ENCODE measurements around the gene BRMS1L. TPM values are rescaled to one million over a fixed set of nuclear protein-coding genes. Genes with fewer than 3 reads are reported as not detected.

BRMS1L gene
- polyA plus RNA-seq, 1 donor (not counting 4 experiments of a cell fraction or from before 2014, with no cell fraction given): 12.0 TPM

DNA sequence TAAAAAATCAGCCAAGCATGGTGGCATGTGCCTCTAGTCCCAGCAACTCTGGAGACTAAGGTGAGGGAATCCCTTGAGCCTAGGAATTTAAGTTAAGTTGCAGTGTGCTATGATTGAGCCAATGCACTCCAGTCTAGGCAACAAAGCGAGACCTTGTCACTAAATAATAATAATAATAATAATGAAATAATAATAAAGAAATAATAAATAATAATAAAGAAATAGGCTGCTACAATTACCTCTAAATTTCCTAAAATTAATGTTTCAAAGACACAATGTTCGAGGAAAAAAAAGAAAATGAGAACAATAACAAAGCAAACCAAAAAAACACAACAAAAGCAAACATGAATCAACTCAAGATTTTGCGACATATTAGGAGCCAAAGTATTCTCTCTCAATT, 46.8 kb upstream of the BRMS1L start:
- FAIRE-seq (no peak), DNase-seq (ENCODE audit: low read depth, low spot score) (no peak)
- H2AFZ ChIP-seq (ENCODE audit: control insufficient read depth, low read length): no peak overlapping the region
- H3K9me3 ChIP-seq (ENCODE audit: control insufficient read depth, low read depth, low read length): no peaks in the 10 kb centered on the region
- H3K36me3 ChIP-seq (ENCODE audit: control insufficient read depth in 2 of 2, extremely low read depth in 1 of 2, insufficient read depth in 2 of 2, low read length in 2 of 2): peaks cover 0 to 2% of the 10 kb centered on the region in 2 experiments
- no peaks in the 10 kb centered on the region for H3K9me1 ChIP-seq (ENCODE audit: control insufficient read depth, extremely low read depth, insufficient read depth, low read length)
- dilution Hi-C loops (cut with MboI; ENCODE audit: extremely low pct_ligation_motif_present, low sequenced_read_pairs): no loop called here
- peaks cover 18% of the 10 kb centered on the region for H3K79me2 ChIP-seq (ENCODE audit: control insufficient read depth, insufficient read depth, low read length)
- no peaks in the 10 kb centered on the region for H3K4me1 ChIP-seq (ENCODE audit: control insufficient read depth, extremely low read depth, insufficient read depth, low read length)
- H3K27ac ChIP-seq (ENCODE audit: control insufficient read depth, insufficient read depth, low read length): no peak overlapping the region
- peaks cover 2% of the 10 kb centered on the region for H4K20me1 ChIP-seq (ENCODE audit: control insufficient read depth, extremely low read depth, insufficient read depth, low read length)
- TF ChIP-seq EZH2 (IDR thresholded peaks at IDR 0.05; ENCODE audit: low read length): no peak
- TF ChIP-seq, protein P1, sequence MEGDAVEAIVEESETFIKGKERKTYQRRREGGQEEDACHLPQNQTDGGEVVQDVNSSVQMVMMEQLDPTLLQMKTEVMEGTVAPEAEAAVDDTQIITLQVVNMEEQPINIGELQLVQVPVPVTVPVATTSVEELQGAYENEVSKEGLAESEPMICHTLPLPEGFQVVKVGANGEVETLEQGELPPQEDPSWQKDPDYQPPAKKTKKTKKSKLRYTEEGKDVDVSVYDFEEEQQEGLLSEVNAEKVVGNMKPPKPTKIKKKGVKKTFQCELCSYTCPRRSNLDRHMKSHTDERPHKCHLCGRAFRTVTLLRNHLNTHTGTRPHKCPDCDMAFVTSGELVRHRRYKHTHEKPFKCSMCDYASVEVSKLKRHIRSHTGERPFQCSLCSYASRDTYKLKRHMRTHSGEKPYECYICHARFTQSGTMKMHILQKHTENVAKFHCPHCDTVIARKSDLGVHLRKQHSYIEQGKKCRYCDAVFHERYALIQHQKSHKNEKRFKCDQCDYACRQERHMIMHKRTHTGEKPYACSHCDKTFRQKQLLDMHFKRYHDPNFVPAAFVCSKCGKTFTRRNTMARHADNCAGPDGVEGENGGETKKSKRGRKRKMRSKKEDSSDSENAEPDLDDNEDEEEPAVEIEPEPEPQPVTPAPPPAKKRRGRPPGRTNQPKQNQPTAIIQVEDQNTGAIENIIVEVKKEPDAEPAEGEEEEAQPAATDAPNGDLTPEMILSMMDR (optimal IDR thresholded peaks at IDR 0.05 in 1 of 3, IDR thresholded peaks at IDR 0.05 in 1 of 3, conservative IDR thresholded peaks at IDR 0.05 in 1 of 3; ENCODE audit: extremely low read depth in 1 of 3, insufficient read depth in 2 of 3, low read length in 3 of 3): no peak
- H3K27me3 ChIP-seq (ENCODE audit: control insufficient read depth, extremely low read depth, insufficient read depth, low read length): no peaks in the 10 kb centered on the region
- no peak overlapping the region for H3K4me2 ChIP-seq (ENCODE audit: control insufficient read depth, extremely low read depth, insufficient read depth, low read depth, low read length)
- no peak overlapping the region for H3K9ac ChIP-seq (ENCODE audit: control insufficient read depth, extremely low read depth, insufficient read depth, low read length)
- H3K4me3 ChIP-seq (ENCODE audit: control insufficient read depth in 2 of 3, extremely low read depth in 1 of 3, insufficient read depth in 2 of 3, low read depth in 1 of 3, low read length in 3 of 3): no peak overlapping the region

DNA sequence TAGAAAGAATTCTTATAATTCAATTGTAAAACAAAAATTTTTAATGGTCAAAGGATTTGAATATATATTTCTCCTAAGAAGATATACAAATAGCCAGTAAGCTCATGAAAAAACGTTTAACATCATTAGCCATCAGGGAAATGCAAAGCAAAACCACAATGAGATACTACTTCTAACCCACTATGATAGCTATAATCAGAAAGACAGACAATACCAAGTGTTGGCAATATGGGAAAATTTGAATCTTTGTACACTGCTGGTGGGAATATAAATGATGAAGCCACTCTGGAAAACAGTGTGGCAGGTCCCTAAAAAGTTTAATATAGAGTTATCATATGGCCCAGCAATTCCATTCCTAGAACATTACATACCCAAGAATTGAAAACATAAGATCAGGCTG, 42.4 kb upstream of the BRMS1L start:
- DNase-seq (ENCODE audit: low read depth, low spot score) (no peak), FAIRE-seq (no peak)
- Histone ChIP-seq H3K79me2 (ENCODE audit: control insufficient read depth, insufficient read depth, low read length) (peaks cover 17% of the 10 kb centered on the region), H2AFZ (ENCODE audit: control insufficient read depth, low read length) (no peak overlapping the region), H3K9ac (ENCODE audit: control insufficient read depth, extremely low read depth, insufficient read depth, low read length) (no peak overlapping the region), H3K36me3 (ENCODE audit: control insufficient read depth in 2 of 2, extremely low read depth in 1 of 2, insufficient read depth in 2 of 2, low read length in 2 of 2) (no peaks in the 10 kb centered on the region), H3K4me2 (ENCODE audit: control insufficient read depth, extremely low read depth, insufficient read depth, low read depth, low read length) (no peak overlapping the region), H3K4me1 (ENCODE audit: control insufficient read depth, extremely low read depth, insufficient read depth, low read length) (no peaks in the 10 kb centered on the region), H3K9me3 (ENCODE audit: control insufficient read depth, low read depth, low read length) (no peaks in the 10 kb centered on the region), H3K27ac (ENCODE audit: control insufficient read depth, insufficient read depth, low read length) (no peak overlapping the region), H4K20me1 (ENCODE audit: control insufficient read depth, extremely low read depth, insufficient read depth, low read length) (no peaks in the 10 kb centered on the region), H3K4me3 (ENCODE audit: control insufficient read depth in 2 of 3, extremely low read depth in 1 of 3, insufficient read depth in 2 of 3, low read depth in 1 of 3, low read length in 3 of 3) (no peak overlapping the region), H3K27me3 (ENCODE audit: control insufficient read depth, extremely low read depth, insufficient read depth, low read length) (no peaks in the 10 kb centered on the region), H3K9me1 (ENCODE audit: control insufficient read depth, extremely low read depth, insufficient read depth, low read length) (no peaks in the 10 kb centered on the region)
- TF ChIP-seq, protein P1 (optimal IDR thresholded peaks at IDR 0.05 in 1 of 3, IDR thresholded peaks at IDR 0.05 in 1 of 3, conservative IDR thresholded peaks at IDR 0.05 in 1 of 3; ENCODE audit: extremely low read depth in 1 of 3, insufficient read depth in 2 of 3, low read length in 3 of 3): no peak
- TF ChIP-seq EZH2 (IDR thresholded peaks at IDR 0.05; ENCODE audit: low read length): no peak
- dilution Hi-C loops (cut with MboI; ENCODE audit: extremely low pct_ligation_motif_present, low sequenced_read_pairs): no loop called here
